ENCODE results near the gene INO80D.

INO80D gene

GRCh38 chr2:205975082-205975949 is 110.7 kb downstream of the INO80D start:
- no peak for DNase-seq

GRCh38 chr2:205972113-205972512 is 113.9 kb downstream of the INO80D start:
- DNase-seq = no peak

- DNase-seq = no peak
These were observed 115.6 kb downstream of the INO80D start for GRCh38 chr2:205970348-205970747.

- no peak for DNase-seq
These were observed 116.4 kb downstream of the INO80D start for GRCh38 chr2:205969584-205969983.

- DNase-seq = peak; percentile 84
These were observed 118.4 kb downstream of the INO80D start for GRCh38 chr2:205967391-205968075.

- no peak for DNase-seq
These were observed 120.3 kb downstream of the INO80D start for GRCh38 chr2:205965707-205966106.

- no peak for DNase-seq
These were observed 121.7 kb downstream of the INO80D start for GRCh38 chr2:205964111-205964761.

- no peak for DNase-seq
These were observed 126.5 kb downstream of the INO80D start for GRCh38 chr2:205959521-205959920.

- DNase-seq = no peak
These were observed 128.4 kb downstream of the INO80D start for GRCh38 chr2:205957452-205958154.

GRCh38 chr2:205954707-205955106 is 131.3 kb downstream of the INO80D start:
- no peak for DNase-seq

- DNase-seq = no peak
These were observed 133.7 kb downstream of the INO80D start for GRCh38 chr2:205952282-205952681.

GRCh38 chr2:205948883-205949282 is 137.1 kb downstream of the INO80D start:
- no peak for DNase-seq

- no peak for DNase-seq
These were observed 137.5 kb downstream of the INO80D start for GRCh38 chr2:205948496-205948837.

GRCh38 chr2:205947621-205948495 is 138.1 kb downstream of the INO80D start:
- peak; percentile 50 for DNase-seq

- no peak for DNase-seq
These were observed 139.7 kb downstream of the INO80D start for GRCh38 chr2:205946226-205946625.
